Uterus (tissue), 2 donors: ENCODE results near the gene CYSRT1.

Source experiments
- POLR2A ChIP-seq, 2 donors: fragments of 450-650 bp; IDR thresholded peaks; one replicate each; pipeline ENCODE4 v1.6.1; 2016; ENCODE audit warnings: antibody characterized with exemption in 2 of 2, mild to moderate bottlenecking in 1 of 2, moderate library complexity in 1 of 2
- TF ChIP-seq, protein P1 (sequence below), 4 experiments: fragments of 200-600 bp in 2 of 4; fragments of 450-650 bp in 2 of 4; sonication (generic) in 2 of 4; IDR thresholded peaks; one replicate each; pipeline ENCODE4 v1.5.1; 2016 to 2019; ENCODE audit warnings: antibody characterized with exemption in 4 of 4, mild to moderate bottlenecking in 2 of 4, moderate library complexity in 1 of 4

DNA sequence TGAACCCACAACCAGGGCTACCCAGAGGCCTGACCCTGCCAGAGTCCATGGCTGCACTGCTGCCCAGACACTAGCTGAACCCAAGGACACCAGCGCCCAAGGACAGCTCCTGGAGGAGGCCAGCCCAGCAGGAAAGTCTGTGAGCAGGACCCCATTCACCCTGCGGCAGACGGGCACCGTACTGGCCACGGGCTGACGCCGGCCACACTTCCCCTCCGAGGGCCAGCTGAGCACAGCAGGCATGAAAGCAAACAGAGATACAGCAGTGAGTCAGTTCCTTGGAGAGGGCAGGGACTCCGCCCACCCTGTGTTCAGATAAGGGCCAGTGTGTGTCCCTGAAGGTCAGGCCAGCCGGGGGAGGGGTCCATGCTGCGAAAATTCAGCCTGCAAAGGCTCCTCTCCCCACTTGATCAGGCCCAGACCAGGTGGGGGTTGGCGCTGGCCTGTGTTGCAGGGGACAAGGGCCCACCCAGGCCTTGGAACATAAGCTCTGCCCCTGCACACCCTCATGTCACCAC lies 6.2 kb upstream of the CYSRT1 start:
- TF ChIP-seq, protein P1, sequence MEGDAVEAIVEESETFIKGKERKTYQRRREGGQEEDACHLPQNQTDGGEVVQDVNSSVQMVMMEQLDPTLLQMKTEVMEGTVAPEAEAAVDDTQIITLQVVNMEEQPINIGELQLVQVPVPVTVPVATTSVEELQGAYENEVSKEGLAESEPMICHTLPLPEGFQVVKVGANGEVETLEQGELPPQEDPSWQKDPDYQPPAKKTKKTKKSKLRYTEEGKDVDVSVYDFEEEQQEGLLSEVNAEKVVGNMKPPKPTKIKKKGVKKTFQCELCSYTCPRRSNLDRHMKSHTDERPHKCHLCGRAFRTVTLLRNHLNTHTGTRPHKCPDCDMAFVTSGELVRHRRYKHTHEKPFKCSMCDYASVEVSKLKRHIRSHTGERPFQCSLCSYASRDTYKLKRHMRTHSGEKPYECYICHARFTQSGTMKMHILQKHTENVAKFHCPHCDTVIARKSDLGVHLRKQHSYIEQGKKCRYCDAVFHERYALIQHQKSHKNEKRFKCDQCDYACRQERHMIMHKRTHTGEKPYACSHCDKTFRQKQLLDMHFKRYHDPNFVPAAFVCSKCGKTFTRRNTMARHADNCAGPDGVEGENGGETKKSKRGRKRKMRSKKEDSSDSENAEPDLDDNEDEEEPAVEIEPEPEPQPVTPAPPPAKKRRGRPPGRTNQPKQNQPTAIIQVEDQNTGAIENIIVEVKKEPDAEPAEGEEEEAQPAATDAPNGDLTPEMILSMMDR (IDR thresholded peaks at IDR 0.05): no peak
- no peak for TF ChIP-seq POLR2A (IDR thresholded peaks at IDR 0.05)
